ENCODE measurements around the gene ARHGEF2.

Gene ARHGEF2

GRCh38 chr1:155978325-155978972 lies at the start of gene ARHGEF2:
TSS of gene ARHGEF2 (minus strand) at chr1:155978547. CDS start at chr1:155978427, 120 bp downstream.
- no peak for DNase-seq (ENCODE audit: low read depth)

DNA sequence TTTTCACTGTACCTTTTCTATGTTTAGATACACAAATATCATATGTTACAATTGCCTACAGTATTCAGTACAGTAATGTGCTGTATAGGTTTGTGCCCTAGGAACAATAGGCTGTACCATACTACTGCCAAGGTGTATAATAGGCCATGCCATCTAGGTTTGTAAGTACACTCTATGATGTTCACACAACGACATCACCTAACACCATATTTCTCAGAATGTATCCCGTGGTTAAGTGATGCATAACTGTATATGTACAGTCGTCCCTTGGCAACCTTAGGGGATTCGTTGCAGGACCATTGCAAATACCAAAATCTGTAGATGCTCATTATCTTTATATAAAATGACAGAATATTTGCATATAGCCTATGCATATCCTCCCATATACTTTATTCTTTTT lies 48.2 kb upstream of the ARHGEF2 start:
- DNase-seq (ENCODE audit: low read depth) = no peak

DNA sequence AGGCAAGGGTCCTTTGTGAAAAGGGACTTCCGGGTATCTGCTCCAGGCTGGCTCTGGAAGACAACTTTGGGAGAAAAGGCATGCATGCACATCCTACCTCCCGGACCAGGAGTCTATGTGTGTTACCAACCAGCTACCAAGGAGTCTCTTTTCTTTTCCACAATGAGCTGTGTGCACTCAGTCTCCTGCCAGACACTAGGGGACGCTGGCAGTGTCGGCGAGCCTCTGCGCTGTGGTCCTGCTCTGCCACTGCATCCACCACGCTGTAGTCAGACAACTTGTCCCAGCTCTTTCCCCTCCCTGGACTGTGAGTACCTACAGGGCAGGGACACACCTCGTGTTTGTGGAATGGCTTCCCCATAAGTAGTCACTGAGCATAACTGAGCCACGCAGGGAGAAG lies 47.5 kb upstream of the ARHGEF2 start:
- DNase-seq (ENCODE audit: low read depth) = no peak

GRCh38 chr1:156024801-156025200 lies 46.5 kb upstream of the ARHGEF2 start:
- DNase-seq (ENCODE audit: low read depth) = no peak

GRCh38 chr1:156021954-156022353 lies 43.6 kb upstream of the ARHGEF2 start:
- no peak for DNase-seq (ENCODE audit: low read depth)

DNA sequence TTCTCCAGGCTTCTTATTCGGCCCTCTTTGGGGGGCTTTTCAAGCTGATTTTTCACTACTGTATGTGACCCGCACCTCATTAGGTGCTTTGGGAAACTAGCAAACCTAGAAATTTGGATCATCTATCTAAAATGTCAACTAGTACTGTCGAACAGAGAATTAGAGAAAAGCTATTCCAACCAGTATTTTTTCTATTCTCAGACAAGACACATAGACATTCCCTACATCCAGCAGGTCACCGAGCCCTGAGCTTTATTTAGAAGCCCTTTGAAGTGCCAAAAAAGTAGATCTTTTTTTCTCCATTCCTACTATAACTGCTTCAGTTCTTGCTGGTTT lies 42.7 kb upstream of the ARHGEF2 start:
- no peak for DNase-seq (ENCODE audit: low read depth)

GRCh38 chr1:156020293-156021092 lies 42.1 kb upstream of the ARHGEF2 start, which contains the start of gene SSR2:
TSS of gene SSR2 (minus strand) at chr1:156020951. CDS start at chr1:156020167, 784 bp downstream.
- peak; percentile 82 for DNase-seq (ENCODE audit: low read depth)

DNA sequence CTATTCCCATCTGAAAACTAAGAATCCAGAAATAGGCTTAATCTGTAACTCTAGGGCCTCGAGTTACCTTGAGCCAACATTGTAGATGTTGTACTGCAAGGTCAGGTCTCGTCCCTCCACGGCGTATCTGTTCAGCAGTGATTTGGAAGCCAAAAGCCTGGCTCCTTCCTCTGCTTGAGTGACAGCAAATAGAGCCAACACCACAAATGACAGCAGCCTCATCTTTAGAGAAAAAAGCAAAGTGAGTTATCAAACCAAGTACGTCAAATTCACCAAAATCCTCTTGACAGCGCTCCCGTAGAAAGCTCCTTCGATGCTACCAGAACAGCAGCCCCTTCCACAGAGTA lies 41.6 kb upstream of the ARHGEF2 start:
- DNase-seq (ENCODE audit: low read depth) = no peak

- DNase-seq (ENCODE audit: low read depth) = no peak
These were observed 36.5 kb upstream of the ARHGEF2 start for GRCh38 chr1:156014829-156015228.

DNA sequence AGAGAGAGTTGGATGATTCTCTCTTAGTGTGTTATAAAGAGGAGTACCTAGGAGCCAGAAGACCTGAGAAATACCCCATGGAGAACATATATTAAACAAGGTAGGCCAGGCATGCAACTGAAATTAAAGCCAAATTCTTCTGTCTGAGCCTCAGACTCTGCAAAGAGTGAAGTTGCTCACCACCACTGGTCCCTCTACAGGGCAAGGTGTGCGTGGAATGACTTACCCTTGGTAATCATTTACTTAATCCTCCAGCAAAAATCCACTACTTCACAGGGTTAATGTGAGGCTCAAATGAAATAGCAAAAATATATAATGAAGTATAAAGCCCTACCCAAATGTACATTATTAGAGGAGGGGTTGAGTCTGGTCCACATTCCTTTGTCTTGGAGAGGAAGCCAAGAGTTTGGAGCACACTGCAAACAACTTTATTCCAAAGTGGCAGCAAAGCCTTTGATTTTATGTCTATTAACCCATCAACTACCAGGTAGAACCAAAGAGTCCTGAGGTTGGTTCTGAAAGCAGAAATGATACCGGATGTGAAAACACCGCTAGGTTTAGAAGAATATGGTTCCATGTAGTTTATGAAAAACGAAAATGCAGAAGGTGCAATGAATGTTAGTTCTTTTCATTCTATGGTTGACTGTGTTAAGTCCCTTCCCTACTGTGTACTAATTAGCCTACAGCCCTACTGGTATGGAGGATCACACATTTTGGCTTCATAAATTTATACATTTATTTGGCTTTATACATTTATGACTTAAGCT lies 33.9 kb upstream of the ARHGEF2 start:
- no peak for DNase-seq (ENCODE audit: low read depth)

DNA sequence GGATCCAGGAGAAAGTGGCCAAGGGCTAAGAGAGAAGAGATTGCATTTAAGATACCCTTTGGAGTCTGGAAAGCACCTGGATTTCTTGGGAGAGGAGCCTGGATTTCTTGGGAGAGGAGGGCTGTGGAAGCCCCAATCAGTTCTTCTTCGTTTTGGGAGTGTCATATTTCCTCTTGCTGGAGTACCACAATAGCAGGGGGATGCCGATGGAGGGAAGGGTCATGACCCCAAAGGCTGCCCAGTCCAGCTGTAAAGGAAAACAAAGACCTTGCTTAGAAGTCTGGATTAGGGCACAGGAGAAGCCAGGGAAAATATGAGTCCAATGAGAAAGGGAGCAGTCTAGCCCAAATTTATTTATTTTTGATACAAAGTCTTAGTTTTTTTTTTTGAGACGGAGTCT lies 31.1 kb upstream of the ARHGEF2 start:
- no peak for DNase-seq (ENCODE audit: low read depth)

DNA sequence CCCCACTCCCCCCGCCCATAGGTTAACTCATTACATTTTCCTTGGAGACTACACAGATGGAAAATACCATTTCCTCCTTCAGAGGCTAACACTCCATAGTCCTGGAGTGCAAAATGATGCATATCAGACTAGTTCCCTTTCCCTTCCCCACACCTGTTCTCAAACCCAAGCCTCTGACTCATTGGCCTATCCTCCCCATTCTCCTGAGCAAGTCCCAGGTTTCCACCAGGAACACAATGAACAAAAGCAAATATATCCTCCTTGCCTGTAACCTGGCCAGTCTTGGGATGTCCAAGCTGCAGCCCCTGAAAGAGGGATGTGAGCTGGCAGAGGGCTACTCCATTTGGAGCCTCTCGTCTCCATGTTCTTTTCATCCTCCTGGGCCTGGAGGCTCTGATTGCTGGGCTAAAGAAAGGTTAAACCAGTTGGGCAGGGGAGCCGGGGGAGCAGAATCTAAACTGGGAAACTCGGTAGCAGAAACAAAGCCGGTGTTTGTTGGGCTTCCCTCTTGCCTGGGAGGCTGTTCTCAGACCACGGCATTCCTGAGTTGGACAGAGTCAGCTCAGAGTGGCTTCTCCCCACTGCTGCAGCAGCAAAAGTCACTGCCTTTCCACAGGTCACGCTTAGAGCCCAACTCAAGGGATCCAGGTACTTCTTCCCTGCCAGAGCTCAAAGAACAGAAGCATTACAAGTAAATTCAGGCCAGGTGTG lies 28.5 kb upstream of the ARHGEF2 start:
- DNase-seq (ENCODE audit: low read depth) = no peak

- DNase-seq (ENCODE audit: low read depth) = no peak
These were observed 26.7 kb upstream of the ARHGEF2 start for GRCh38 chr1:156004843-156005584.

DNA sequence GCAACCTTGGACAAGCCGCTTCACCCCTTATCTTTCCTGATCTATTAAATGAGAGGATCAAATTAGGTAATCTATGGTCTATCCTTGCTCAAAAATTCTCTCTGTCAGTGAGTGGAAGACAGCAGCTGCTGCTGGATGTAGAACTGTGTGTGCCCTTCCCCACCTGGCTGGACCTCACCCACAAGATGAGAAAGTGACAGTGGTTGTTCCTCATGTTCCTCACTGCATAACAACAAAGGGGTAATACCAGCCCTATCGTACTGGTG lies 25.5 kb upstream of the ARHGEF2 start:
- DNase-seq (ENCODE audit: low read depth) = no peak

- DNase-seq (ENCODE audit: low read depth) = no peak
These were observed 24.0 kb upstream of the ARHGEF2 start for GRCh38 chr1:156002188-156002911.

- DNase-seq (ENCODE audit: low read depth) = no peak
These were observed 23.4 kb upstream of the ARHGEF2 start for GRCh38 chr1:156001662-156002171.

DNA sequence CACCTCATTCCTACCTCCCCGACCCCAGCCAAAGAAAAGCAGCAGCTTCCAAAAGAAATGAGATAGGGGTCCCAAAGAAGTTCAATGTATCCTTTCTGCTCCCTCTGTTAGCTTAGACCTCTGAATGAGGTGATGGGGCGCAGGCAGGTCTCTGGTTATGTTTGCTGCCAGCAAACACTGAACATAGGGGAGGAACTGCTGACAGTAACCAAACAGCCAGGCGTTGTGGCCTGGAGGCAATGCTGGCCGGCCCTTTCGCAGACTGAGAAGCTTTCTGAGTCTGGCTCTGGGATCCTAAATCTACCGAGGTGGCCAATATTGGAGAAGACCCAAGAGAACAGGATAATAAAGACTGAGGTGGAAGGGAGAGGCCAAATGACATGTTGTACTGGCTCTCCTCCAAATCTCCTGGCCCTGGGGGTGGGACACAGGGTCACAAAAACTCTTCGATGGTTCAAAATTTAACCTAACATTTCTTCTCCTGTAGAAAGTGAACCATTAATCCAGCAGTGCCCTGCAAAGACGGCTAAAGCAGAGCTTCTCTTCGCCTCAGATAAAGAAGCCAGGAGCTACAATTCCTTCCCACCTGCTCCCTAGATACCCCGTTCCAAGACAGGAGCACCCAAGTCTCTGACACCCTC lies 22.8 kb upstream of the ARHGEF2 start:
- no peak for DNase-seq (ENCODE audit: low read depth)

DNA sequence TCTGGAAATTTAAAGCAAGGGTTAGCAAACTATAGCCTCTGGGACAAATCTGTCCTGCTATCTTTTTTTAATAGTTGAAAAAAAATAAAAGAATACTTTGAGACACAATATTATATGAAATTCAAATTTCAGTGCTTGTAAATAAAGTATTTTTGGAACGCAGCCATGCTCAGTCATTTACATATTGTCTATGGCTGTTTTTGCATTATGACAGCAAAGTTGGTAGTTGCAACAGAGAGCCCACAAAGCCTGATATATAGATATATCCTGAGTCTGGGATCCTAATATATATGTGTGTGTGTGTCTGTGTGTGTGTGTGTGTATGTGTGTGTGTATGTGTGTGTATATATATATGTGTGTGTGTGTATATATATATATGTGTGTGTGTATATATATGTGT lies 21.6 kb upstream of the ARHGEF2 start:
- DNase-seq (ENCODE audit: low read depth) = no peak

DNA sequence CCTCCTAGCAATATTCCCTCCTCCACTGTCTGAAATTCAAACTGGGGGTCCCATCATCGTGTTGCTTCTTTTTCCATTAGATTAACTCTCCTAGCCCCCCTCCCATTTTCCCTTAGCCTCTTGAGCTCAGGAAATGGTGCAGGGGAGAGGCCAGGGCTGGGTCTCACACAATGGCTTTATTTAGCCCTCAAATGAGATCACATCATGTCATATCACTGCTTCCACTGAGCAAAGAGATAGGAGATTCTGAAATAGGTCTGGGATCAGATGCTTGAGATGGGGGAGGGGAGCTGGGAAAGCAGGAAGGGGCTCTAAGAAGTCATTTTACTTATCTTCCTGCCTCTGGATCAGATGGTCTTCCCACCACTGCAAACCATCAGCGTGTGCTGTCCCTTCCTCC lies 17.8 kb upstream of the ARHGEF2 start:
- no peak for DNase-seq (ENCODE audit: low read depth)

DNA sequence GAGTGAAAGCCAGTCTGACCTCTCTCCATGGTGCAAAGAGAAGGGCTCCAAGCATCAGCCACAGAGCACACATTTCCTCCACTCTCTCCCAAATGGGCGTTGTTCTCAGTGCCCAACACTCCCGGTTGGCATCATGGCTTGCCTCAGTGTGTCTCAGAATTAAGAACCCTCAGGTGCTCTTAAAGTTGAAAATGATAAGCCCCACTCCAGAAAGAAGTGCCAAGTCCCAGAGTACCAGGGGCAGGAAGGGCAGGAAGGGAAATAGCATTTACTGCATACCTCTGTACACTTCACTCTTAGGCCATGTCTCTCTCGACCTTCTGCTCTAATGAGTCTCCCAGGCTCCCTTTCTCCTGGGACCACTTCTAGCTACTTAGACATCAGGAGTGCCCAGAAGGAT lies 15.2 kb upstream of the ARHGEF2 start:
- no peak for DNase-seq (ENCODE audit: low read depth)

Data from fibroblast of the conjunctiva (primary cell).